Measurements from ENCODE around the gene DNAI7. TPM values are rescaled to one million over a fixed set of nuclear protein-coding genes. Genes with fewer than 3 reads are reported as not detected.

Gene DNAI7
- total RNA-seq, 1 donor from 2014 or later, result 3.3 TPM

GRCh38 chr12:25113651-25114050, 81.3 kb downstream of the DNAI7 start:
- DNase-seq (ENCODE audit: low spot score, unreplicated experiment), result no peak
- H3K9me3 Mint-ChIP-seq (ENCODE audit: low read depth), result peaks cover 8% of the 10 kb centered on the region
- no peak overlapping the region for H3K27ac Mint-ChIP-seq
- H3K4me3 Mint-ChIP-seq (ENCODE audit: low read depth), result no peak overlapping the region
- H3K36me3 Mint-ChIP-seq (ENCODE audit: insufficient read depth), result peaks cover 3% of the 10 kb centered on the region
- peaks cover 3% of the 10 kb centered on the region for H3K4me1 Mint-ChIP-seq (ENCODE audit: low read depth)
- H3K27me3 Mint-ChIP-seq, result no peaks in the 10 kb centered on the region
- TF ChIP-seq, protein P1, sequence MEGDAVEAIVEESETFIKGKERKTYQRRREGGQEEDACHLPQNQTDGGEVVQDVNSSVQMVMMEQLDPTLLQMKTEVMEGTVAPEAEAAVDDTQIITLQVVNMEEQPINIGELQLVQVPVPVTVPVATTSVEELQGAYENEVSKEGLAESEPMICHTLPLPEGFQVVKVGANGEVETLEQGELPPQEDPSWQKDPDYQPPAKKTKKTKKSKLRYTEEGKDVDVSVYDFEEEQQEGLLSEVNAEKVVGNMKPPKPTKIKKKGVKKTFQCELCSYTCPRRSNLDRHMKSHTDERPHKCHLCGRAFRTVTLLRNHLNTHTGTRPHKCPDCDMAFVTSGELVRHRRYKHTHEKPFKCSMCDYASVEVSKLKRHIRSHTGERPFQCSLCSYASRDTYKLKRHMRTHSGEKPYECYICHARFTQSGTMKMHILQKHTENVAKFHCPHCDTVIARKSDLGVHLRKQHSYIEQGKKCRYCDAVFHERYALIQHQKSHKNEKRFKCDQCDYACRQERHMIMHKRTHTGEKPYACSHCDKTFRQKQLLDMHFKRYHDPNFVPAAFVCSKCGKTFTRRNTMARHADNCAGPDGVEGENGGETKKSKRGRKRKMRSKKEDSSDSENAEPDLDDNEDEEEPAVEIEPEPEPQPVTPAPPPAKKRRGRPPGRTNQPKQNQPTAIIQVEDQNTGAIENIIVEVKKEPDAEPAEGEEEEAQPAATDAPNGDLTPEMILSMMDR (IDR thresholded peaks at IDR 0.05; ENCODE audit: unreplicated experiment), result no peak

DNA sequence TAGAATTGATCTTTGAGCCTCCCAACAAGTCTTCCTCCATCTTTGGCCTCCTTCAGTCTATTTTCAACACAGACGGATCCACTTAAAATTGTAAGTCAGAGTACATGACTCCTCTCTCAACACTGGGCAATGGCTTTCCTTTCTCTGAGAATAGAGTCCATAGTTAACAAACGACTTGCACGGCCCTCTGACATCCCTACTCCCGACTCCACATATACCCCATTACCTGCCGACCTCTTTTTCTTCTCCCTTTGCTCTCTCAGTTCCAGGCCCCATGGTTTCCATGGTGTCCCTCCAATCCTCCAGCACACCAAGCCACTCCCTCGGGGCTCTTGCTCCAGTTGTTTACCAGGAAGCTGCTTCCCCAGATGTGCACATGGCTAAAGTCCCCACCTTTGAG, 84.7 kb downstream of the DNAI7 start:
- peaks cover 8% of the 10 kb centered on the region for H3K9me3 Mint-ChIP-seq (ENCODE audit: low read depth)
- H3K36me3 Mint-ChIP-seq (ENCODE audit: insufficient read depth), result peaks cover 3% of the 10 kb centered on the region
- no peak overlapping the region for H3K4me3 Mint-ChIP-seq (ENCODE audit: low read depth)
- H3K27ac Mint-ChIP-seq, result no peak overlapping the region
- TF ChIP-seq, protein P1 (IDR thresholded peaks at IDR 0.05; ENCODE audit: unreplicated experiment), result no peak
- H3K4me1 Mint-ChIP-seq (ENCODE audit: low read depth), result no peaks in the 10 kb centered on the region
- H3K27me3 Mint-ChIP-seq, result no peaks in the 10 kb centered on the region
- no peak for DNase-seq (ENCODE audit: low spot score, unreplicated experiment)

DNA sequence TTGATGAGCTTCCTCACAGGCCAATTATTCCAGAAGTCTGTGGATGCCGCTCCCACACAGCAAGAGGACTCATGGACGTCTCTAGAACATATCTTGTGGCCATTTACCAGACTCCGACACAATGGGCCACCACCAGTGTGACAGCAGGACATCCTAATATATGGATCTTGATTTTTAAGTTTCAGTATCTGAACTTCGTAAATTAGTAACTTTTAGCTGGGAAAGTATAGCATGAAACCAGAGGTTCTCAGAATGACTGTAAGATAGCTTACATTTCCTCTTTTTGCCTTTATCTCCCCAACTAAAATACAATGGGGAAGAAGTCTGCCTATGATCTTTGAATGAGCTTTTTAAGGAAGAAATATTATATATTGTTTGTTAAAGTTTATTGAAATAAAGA, 87.0 kb downstream of the DNAI7 start:
- H3K36me3 Mint-ChIP-seq (ENCODE audit: insufficient read depth), result peaks cover 3% of the 10 kb centered on the region
- peaks cover 8% of the 10 kb centered on the region for H3K9me3 Mint-ChIP-seq (ENCODE audit: low read depth)
- H3K27ac Mint-ChIP-seq, result no peak overlapping the region
- no peaks in the 10 kb centered on the region for H3K27me3 Mint-ChIP-seq
- no peak for DNase-seq (ENCODE audit: low spot score, unreplicated experiment)
- no peaks in the 10 kb centered on the region for H3K4me1 Mint-ChIP-seq (ENCODE audit: low read depth)
- no peak overlapping the region for H3K4me3 Mint-ChIP-seq (ENCODE audit: low read depth)
- TF ChIP-seq, protein P1 (IDR thresholded peaks at IDR 0.05; ENCODE audit: unreplicated experiment), result no peak

DNA sequence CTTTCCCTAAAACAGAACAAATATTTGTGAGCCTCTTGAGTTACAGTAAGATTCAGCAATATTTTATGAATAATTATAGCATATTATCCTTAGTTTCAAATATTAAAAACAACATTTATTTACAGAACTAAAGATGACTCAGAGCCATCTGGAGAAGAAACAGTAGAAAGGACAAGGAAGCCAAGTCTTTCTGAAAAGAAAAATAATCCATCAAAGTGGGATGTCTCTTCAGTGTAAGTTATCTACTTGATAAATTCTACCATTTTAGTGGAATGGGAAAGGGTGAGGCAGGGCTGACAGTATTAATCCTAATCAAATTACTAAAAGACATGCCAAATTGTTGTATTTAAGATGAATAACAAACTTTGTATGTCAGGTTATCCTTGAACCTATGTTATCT, 88.1 kb downstream of the DNAI7 start:
- Mint-ChIP-seq H3K4me1 (ENCODE audit: low read depth) (no peaks in the 10 kb centered on the region), H3K36me3 (ENCODE audit: insufficient read depth) (peaks cover 3% of the 10 kb centered on the region), H3K27ac (no peak overlapping the region), H3K9me3 (ENCODE audit: low read depth) (peaks cover 8% of the 10 kb centered on the region), H3K27me3 (no peaks in the 10 kb centered on the region), H3K4me3 (ENCODE audit: low read depth) (no peak overlapping the region)
- DNase-seq (ENCODE audit: low spot score, unreplicated experiment), result no peak
- TF ChIP-seq, protein P1 (IDR thresholded peaks at IDR 0.05; ENCODE audit: unreplicated experiment), result no peak

- DNase-seq (ENCODE audit: low spot score, unreplicated experiment), result no peak
- no peaks in the 10 kb centered on the region for H3K4me1 Mint-ChIP-seq (ENCODE audit: low read depth)
- no peaks in the 10 kb centered on the region for H3K36me3 Mint-ChIP-seq (ENCODE audit: insufficient read depth)
- no peaks in the 10 kb centered on the region for H3K27me3 Mint-ChIP-seq
- TF ChIP-seq, protein P1 (IDR thresholded peaks at IDR 0.05; ENCODE audit: unreplicated experiment), result no peak
- H3K27ac Mint-ChIP-seq, result no peak overlapping the region
- no peaks in the 10 kb centered on the region for H3K9me3 Mint-ChIP-seq (ENCODE audit: low read depth)
- no peak overlapping the region for H3K4me3 Mint-ChIP-seq (ENCODE audit: low read depth)
Measured at GRCh38 chr12:25102402-25102801, 92.6 kb downstream of the DNAI7 start.

Measured in progenitor cell of endocrine pancreas (in vitro differentiated cells).